GM18873 (cell line): ENCODE results near the gene PPP1R12A.
"Not testable (repeated sequence)": the region's sequence is repeated elsewhere in the genome, so short reads cannot be mapped to it uniquely, and the experiment has no call there.

Source experiments
- ATAC-seq: cut with Tn5 transposase; IDR thresholded peaks from one replicate; pipeline ENCODE4 v1.9.1; 2021; ENCODE audit warnings: mild to moderate bottlenecking, moderate library complexity, moderate number of reproducible peaks; ENCODE audit not compliant: unreplicated experiment, low FRiP score

PPP1R12A gene

DNA sequence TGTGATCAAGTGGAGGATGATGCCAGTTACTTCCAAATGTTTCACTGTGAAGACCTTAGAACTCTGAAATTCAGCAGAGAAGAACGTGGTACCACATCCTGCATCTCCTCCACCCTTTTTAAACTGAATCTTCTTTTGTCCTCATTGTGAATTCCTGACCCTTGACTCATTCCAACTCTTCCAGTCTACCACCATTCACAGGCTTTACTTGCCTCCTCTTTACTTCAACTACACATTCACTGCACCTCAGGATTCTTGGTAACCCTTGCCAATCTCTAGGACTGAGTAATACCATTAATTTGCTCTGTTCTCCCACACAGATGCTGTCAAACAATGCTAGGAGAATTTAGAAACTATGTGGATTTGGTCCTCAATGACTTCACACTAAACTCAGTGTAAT lies 37.3 kb downstream of the PPP1R12A start:
- no peak for ATAC-seq

DNA sequence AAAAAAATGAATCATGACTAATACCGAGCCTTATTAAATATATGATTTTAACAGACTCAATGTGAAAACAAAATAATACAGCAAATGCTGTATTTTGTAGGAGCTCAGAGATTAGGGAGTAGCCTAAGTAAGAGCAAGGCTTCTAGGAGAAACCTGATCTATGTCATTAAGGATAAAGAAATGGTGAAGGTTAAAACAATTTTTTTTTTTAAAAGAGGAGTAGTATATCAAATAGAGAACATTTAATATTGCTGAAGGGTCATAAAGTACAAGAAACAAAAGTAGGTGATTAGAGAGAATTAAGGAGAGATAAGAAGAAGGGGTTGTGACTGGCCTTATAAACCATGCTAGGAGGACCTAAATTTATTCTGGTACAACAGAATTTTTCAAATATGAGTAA lies 39.1 kb downstream of the PPP1R12A start:
- ATAC-seq = no peak

DNA sequence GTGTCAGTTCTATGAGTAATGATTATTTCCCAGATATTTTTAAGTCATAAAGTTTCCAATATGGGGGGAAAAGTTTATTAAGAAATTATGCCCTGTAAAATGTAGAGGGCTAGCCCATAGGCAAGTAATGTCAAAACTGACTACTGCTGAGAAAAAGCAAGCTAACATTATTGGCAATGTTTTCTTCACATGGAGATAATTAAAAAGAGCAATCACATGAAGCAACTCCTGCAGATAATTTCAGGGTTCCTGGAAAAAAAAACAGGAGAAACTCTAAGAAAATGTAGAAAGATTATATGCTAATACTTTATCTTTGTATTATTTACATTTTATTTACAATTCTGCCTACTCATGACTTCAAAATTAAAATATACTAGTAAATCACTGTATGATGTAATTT lies 39.8 kb downstream of the PPP1R12A start:
- ATAC-seq = no peak

DNA sequence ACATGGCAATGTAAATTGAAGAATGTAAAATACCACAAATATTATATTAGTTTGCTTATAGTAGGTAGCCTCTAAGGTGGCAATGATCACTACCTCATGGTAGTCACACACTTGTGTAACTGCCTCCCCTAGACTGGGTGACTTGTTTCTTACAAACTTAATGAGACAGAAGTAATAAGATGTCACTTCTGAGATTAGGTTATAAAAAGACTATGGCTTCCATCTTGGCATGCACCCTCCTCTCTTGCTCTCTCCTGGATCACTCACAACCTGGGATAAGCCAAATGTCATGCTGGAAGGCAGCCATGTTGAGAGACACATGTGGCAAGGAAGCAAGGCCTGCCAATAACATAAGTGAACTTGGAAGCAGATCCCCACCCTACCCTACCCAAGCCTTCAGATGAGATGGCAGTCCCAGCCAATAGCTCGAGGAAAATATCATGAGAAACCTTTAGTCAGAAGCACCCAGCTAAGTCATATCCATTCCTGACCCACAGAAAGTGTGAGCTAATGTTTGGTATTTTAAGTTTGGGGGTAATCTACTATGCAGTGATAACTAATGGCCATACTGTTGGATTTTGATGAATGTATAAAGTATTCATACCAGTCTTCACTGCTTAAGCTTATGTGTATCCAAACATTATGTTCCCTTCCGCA lies 43.3 kb downstream of the PPP1R12A start:
- ATAC-seq = no peak

DNA sequence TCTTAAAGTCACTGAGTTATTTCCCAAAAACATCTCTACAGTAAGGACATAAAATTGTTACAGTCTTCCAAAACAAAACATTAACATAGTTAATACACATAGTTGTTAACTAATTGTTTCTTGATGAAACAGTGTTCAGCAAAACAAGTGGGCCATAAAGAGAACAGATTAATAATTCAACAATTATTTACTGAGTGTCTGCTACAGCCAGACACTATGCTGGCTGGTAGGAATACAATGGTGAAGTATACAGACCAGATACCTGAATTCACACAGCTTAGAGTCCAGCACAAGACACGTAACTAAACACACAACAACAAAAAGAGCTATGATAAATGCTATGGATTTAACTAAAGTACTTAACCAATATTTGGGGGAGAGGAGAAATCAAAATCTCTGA lies 47.0 kb downstream of the PPP1R12A start:
- no peak for ATAC-seq

DNA sequence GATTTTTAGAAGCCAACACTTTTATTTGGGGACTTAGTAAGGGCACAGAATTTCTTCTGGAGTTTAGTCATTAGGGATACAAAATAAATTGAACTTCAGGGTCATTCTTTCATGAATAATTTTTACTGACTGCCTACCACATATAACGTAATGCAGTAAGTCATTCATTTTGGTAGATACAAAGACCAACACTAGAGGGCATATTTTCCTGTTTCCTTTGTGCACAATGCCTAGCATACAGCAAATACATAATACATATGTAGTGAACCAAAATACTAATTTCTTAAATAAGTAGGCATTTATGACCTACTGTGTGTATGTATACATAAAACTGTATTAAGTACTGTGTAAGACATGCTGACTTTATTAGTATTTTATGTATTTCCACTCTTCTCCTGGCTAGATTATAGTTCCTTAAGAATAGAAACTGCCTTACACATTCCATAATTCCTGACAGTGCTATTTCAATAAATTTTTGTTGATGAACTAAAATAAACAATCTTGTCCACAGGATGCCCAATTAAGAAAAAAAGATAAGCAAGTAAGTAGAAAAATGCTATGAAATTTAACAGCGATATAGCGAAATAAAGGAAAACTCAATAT lies 47.9 kb downstream of the PPP1R12A start:
- peak; percentile 77 for ATAC-seq

DNA sequence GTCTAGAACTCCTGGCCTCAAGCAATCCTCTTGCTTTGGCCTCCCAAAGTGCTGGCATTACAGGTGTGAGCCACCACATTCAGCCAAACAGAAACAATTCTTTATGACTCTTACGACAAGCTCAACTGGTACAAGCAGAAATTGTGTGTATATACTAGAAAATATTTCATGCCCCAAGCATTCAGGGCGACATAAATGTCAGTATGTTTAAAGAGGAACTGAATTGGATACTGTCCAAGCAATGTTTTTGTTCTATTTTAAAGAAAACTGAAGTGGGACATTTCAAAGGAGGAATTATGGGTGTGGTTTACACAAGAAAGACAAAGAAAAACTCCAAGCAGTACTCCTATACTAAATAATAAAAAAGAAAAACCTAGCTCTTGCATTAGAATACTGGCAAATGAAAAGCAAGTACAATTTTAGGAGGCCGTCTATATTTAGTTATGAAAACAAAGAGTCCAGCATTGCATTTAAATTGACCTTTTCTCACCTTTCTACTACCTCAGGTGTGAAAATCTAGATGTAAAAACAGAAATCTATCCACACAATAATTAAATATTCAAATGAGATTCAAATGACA lies 48.9 kb downstream of the PPP1R12A start:
- no peak for ATAC-seq

DNA sequence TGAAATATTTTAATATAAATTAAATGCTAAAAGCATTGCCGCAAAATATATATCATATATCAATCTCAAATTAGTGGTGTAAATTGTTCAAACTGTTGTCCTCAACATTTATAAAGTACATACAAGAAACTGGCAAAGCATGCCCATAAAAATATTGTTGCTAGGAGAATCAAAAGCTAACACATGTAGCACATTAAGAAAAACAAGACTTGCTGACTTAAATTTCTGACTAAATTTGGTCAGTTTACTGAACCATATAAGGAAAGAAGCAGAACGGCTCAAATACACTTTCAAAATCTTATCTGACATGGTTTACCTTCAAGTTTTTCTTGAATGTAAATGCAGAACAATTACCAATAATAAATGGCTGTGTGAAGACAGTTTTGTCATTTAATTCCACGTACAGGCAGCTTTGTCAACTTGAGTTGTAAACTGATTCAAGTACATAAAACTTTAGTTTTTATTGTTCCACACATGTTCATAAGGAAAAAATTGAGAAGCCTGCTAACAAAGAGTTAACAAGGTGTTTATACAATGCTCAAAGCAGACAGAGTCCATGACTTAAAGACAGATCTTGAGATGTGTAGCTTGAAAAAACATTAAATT lies 50.4 kb downstream of the PPP1R12A start:
- no peak for ATAC-seq

DNA sequence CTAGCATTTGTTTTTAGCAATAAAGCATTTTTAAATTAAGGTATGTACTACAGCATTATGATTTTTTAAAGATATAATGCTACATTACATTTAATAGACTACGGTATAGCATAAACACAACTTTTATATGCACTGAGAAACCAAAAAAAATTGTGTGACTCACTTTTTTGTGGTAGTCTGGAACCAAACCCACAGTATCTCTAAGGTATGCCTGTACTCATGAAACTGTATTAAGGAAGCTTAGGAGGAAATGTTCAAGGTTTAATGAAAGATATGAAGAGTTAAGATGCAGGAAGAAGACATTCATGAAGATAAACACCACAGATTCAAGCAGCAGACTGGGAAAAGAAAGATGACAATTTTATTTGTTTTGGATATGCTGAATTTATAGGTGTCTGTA lies 51.7 kb downstream of the PPP1R12A start:
- no peak for ATAC-seq

DNA sequence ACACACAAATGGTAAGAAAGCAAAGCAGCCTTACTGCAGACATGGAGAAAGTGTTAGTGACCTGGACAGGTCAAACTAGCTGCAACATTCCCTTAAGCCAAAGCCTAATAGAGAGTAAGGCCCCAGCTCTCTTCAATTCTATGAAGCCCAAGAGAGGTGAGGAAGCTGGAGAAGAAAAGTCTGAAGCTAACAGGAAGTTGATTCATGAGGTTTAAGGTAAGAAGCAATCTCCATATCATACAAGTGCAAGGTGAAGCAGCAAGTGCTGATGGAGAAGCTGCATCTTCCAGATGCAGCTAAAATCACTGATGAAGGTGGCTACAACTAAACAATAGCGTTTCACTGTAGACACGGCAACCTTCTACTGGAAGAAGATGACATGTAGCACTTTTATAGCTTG lies 53.5 kb downstream of the PPP1R12A start:
- ATAC-seq = no peak

DNA sequence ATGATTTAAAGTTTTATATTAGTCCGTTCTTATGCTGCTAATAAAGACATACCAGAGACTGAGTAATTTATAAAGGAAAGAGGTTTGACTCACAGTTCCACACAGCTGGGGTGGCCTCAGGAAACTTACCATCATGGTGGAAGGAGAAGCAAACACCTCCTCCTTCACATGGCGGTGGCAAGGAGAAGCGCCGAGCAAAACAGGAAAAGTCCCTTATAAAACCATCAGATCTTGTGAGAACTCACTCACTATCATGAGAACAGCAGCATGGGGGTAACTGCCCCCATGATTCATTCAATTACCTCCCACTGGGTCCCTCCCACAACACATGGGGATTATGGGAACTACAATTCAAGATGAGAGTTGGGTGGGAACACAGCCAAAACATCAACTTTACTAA lies 56.4 kb downstream of the PPP1R12A start:
- ATAC-seq = not testable (repeated sequence)

DNA sequence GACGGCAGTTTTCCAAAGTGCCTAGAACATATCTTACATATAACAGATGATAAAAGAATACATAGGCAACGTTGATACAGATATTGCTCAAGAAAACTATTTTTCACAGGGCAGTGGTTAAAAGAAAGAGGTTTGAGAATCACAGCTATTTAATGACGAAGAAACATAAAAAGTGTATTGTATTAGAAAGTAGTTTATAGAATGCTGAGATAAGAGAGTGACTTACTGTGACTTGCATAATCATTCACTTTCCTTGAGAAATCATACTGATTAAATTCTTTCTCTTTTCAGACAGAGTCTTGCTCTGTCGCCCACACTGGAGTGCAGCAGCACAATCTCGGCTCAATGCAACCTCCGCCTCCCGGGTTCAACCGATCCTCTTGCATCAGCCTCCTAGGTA lies 57.7 kb downstream of the PPP1R12A start:
- ATAC-seq = no peak

DNA sequence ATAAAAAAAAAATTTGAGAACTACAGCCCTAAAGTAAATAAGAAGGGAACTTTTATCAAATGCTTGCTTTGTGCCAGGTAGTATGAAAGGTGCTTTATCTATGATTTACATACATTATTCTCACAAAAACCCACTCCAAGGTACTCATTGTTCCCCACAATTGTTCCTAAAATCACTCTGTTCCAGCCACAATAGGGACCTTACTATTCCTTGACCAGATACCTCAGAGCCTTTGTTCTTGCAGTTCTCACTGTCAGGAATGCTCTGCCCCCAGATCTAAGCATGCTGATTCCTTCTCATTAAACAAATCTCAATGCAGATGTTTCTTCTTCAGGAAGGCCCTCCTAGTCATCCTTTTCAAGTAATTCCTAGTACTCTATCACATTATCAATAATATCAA lies 60.2 kb downstream of the PPP1R12A start:
- no peak for ATAC-seq

DNA sequence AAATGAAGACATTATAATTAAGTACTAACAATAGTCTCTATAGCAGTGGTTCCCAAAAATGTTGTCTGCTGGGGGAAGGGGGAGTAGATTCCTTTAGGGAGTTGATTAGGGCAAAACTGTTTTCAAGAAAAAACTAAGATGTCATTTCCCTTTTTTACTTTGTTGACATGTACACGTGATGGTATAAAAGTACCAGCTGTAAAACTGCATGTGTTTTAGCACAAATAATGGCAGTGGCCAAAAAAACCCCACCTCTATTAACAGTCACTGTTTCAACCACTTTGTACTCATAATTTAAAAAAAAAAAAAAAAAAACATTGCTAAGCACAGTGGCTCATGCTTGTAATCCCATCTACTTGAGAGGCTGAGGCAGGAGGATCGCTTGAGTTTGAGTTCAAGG lies 61.7 kb downstream of the PPP1R12A start:
- ATAC-seq = no peak

DNA sequence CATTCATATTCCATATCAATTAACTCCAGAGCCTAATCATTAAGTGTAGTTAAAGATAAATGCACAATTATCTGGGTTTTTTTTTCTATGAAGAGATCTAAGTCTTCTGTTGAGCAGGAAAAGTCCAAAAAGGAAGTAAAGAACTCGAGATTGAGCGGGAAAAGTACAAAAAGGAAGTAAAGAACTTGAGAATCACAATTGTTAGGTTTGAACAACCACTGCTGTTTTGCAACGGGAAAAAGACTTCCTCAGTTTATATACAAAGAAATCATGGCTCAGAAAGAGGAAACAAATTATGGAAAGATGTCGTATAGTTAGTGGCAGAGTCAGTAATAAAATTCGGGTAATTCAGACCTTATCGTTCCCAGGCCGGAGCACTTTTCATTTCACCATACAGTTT lies 63.3 kb downstream of the PPP1R12A start:
- ATAC-seq = no peak

DNA sequence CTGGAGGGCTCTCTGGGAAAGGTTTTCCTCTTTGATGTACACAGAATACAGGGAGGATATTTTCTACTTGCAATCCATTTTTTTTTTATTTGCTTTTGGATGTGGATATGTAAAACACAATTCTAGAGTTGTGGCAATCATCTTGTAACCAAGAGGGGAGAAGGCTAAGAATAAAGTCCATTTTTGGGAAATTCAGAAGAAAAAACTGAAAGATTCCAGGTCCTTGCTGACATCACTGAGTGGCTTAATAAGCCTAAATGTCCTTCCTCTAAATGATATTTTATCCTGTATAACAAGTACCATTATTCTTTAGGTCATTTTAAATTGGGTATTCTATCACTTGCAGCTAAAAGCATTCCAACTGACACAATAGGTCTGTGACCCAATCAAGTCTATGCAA lies 64.0 kb downstream of the PPP1R12A start:
- no peak for ATAC-seq

DNA sequence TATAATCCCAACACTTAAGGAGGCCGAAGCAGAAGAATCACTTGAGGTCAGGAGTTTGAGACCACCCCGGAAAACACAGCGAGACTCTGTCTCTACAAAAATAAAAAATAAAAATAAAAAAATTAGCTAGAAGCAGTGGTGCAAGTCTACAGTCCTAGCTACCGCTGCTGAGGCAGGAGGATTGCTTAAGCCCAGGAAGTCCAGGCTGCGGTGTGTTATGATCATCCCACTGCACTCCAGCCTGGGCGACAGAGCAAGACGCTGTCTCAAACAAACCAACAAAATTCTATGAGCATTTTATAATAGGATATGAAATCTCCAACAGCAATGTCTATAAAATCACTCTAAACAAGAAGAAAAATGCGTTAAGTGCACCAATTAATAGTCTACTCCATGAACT lies 75.3 kb downstream of the PPP1R12A start:
- ATAC-seq = no peak

DNA sequence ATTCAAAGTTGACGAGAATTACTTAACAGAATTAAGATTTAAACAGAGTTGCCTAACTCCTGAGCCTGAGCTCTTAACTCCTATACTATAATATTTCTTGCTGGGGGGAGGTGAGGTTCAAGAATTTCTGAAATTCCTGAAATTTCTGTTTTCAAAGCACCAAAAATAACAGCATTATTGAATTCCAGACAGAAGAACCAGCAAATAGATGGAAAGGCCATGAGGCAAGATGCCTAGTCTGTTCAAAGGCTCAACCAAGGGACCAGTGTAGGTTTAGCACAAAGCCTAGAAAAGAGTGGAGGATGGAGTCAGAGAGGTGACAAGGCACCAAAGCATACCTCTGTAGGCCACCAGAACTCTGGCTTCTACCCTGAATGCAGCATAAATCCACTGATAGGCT lies 76.4 kb downstream of the PPP1R12A start:
- ATAC-seq = no peak

DNA sequence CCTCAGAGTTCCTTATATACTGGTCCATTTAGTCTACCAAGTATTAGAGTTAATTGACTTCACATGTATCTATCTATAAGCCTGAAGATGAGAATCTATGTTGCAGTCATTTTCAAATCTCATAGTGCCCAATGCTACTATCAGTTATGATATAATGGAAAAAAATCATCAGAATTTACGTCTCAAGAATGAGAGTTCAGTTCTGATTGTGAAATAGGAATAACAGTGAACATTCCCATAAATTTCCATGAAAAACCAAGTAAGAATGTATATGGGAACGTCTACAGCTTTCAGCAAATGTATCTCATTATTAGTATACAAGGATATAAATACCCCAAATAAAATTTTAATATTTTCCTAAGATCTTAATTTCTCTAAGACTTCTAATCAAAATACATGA lies 77.2 kb downstream of the PPP1R12A start:
- ATAC-seq = no peak

DNA sequence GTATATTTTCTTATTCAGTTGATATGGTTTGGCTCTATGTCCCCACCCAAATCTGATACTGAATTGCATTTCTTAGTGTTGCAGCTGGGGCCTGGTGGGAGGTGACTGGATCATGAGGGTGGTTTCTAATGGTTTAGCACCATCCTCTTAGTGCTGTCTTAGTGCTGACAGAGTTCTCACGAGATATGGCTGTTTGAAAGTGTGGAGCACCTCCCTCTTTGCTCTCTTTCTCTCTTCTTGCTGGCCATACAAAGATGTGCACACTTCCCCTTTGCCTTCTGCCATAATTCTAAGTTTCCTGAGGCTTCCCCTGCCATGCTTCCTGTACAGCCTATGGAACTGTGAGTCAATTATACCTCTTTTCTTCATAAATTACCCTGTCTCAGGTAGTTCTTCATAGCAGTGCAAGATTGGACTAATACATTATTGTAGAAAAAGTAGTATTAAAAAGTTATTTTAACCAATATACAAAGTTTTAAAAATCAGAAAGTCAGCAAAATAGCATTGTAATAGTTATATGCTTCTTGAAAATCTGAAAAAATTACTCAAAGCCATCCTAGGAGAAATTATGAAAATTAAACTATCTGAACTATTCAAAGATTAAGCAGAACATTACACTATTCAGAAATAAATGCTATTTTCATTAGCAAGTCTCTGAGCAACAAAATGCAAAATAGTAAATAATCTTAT lies 84.1 kb downstream of the PPP1R12A start:
- ATAC-seq = no peak

DNA sequence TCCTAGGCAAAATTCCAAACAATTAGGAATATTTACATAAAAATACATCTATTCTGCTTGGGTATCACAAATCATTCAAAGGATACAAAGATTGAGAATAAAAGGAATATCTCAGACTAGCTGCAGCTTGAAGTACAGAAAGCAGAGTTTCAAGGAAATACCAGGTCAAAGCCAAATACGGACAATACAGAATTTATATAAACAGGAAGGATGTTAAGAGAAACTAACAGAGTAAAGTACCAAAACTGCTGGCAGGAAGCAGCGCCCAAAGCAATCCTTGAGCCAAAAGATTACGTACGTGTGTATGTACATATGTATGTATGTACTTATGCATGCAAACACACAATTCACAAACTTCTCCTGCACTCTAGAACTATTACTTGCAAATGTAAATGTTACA lies 86.6 kb downstream of the PPP1R12A start:
- ATAC-seq = no peak
